SKM-1 (cell line): ENCODE measurements around the gene KCNJ6.

ENCODE experiments used
- DNase-seq: peaks from one replicate; lab custom pipeline; 2025; ENCODE audit not compliant: unreplicated experiment; lab: John Stamatoyannopoulos, UW

Gene KCNJ6

DNA sequence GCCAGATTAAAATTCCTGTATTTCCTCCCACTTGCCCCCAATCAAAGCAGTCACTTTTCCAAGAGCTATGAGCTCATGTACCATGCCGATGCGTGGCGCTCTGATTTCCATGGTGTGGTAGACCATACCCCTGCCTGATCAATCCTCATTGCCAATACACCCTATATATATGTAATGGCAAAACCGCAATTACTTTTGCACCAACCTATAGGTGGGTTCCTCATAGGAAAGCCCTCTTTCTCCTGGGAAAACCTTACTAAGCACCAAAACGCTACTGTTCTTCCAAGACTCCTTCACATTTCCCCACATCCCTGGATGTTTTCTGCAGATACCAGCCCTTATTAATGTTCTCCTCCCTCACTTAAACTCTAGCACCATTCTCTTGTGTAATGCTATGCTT is 11.0 kb downstream of the KCNJ6 start:
- DNase-seq, result no peak

DNA sequence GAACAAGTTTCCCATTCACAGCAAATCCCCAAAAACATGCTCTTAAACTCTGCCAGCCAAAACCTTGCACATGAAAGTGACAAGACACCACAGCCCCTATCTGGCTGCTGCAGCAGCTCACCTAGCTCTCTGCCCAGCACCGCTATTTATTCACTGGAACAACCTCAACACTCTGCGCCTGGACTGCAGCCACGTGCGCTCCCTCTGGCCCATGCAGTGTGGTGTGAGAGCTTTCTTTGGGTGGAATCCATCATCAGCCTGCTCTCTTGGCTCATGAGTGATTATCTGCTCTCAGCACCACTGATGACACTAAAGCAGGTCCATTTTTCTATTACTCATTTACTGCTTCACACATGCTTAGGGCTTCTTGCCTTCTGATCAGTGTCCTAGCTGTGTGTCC is 11.4 kb downstream of the KCNJ6 start:
- no peak for DNase-seq

DNA sequence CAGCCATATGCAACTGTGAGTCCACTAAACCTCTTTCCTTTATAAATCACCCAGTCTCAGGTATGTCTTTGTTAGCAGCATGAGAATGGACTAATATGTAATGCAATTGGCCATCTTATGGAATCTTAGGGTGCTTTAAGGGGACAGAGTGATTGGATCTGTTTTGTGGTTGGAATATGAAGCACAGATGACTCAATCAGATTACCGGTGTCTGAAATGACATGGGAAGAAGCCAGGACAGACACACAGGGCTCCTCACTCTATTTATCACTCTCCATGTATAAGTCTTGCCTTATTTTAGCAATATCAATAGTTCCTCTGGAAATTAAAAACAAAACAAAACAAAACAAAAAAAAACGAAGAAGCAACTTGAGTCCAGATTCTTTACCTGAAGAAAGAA is 12.9 kb downstream of the KCNJ6 start:
- DNase-seq, result no peak

DNA sequence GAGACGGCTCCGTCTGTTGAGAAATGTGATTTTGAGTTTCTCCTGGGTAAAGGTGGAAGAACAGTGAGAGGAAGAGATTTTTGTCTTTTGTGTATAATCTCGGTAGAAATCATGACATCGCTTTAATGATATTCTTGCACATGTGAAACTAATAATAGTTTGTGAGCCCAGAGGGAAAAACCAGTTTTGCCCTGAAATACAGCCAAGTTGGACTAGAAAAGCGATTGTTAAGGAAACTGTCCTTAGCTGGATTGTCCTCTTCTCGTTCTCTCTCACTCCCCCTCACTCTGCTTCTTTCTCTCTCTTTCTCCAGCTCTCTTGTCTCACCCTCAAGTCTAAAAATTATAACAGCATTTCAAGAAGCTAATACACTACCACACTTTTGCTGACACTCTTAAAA is 17.1 kb downstream of the KCNJ6 start:
- no peak for DNase-seq

DNA sequence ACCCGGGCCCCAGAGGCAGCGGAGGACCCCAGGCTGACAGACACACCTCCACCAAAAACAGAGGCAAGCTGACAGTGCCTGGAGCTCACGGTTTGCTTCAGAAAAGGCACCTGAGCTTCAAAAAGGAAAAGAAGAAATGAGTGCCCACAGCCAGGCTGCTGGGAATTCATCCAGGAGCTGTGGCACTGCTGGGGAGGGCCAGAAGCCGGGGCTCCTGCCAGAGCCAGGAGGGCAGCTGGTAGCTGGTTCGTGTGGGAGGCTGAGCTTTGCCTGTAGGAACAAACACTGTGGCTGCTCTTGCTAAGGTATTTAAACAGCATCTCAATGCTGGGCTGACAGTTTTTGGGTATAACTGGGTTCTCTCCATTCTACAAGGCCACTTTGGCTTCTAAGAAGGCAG is 19.5 kb downstream of the KCNJ6 start:
- no peak for DNase-seq

DNA sequence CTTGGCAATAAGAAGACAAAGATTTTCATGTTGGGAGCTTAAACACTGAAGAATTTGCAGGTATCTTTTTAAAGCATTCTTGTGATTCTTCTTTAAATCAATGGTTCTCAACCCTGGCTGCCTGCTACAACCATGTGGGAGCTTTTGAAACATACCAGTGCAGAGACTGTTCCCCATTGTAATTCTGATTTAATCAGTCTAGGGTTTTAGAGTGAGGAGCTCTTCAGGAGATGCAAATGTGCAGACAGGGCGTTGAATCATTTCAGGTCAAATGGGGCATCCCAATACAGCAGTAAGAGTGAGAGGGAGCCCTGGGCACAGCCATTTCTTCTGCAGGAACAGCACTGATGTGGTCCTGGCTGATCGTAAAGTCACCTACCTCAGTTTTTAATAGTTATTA is 24.3 kb downstream of the KCNJ6 start:
- DNase-seq, result no peak

DNA sequence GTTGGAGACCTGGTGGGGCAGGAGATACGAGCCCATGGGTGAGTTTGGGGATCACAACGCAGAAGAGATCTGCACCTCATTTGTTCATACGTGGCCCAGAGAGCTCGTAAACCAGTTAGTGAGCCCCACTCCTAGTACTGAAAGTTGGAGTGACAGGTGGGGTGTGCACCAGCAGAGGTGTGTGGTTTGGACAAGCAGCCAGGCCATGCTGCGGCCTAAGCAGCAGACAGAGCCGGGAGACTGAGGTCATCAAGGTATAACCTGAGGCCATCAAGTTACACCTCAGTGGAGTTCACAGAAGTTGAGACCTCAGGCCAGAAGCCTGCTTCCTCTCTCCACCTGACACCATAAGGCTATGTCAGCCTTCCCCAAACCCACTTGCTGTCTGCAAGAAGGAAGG is 27.6 kb downstream of the KCNJ6 start:
- no peak for DNase-seq

DNA sequence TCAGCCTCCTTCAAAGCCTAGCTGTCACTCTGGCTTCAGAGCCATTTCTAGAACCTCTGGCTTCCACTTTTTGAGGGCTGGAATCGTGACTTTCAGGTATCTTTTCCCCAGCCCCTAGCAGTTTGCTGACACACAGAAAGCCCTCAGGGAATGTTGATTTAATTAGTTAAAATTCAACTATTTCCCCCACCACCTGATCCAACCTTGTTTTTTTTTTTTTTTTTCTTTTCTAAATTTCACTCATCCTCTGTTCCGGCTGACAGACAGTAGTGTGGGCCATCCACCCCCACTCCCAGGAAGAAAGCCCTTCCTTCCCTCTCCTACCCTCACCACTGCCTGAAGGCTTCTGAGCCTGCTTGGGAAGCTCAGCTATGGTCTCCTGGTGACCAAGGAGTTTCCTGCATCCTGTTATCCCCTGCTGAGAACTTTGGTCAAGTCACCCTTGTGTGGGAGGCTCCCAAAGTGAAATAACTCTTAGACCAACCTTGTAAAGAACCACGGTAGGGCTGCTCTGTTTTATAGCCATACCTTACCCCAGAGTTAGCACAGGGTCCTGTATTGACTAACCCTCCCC is 29.4 kb downstream of the KCNJ6 start:
- DNase-seq, result no peak

DNA sequence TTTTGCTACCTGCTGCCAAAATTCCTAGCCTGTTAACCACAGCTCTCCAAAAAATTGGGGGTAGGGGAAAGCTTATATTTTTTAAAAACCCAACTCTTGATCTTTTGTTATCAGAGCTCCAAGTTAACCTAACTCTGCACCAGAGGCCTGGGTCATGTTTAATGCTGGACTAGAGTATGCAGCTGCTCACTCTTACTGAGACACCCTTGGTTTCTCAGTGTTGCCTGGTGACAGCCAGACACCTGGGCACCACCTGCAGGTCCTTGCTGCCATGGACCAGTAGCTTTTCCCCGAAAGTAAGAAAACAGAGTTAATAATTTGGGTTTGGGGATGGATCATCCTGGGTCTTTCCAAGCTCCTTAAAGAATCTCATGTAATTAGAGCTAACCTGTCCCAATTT is 30.1 kb downstream of the KCNJ6 start:
- no peak for DNase-seq

DNA sequence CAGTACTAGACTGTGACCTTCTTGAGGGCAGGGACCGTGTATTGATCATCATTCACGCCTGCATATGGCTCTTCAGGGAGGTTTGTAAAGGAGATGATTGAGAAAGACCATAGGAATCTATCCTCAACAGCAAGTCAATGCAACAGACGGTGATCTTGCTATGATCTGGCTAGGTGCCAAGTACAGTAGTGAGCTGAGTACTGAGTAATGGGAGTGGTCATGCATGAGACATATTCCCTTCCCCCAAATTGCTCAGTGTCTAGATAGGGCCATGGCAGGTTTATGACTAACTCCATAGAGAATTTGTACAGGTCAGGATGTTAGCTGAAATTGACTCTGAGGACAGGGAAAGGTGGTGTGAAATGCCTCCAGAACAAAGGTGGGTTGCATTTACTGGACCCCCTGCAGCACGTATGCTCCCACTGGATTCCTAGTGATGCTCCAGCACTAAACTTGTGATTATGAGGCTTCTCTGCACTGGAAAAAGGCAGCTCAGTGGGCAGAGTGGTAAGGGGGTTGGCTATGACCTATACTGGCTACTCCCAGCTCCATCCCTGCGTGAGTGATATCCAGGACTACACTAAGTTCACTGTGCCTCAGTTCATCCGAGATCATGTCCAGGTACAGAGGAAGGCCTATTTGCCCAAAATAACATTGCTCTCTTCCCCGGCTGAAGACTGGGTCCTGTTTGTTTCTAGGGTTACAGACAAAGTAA is 37.2 kb downstream of the KCNJ6 start:
- no peak for DNase-seq

DNA sequence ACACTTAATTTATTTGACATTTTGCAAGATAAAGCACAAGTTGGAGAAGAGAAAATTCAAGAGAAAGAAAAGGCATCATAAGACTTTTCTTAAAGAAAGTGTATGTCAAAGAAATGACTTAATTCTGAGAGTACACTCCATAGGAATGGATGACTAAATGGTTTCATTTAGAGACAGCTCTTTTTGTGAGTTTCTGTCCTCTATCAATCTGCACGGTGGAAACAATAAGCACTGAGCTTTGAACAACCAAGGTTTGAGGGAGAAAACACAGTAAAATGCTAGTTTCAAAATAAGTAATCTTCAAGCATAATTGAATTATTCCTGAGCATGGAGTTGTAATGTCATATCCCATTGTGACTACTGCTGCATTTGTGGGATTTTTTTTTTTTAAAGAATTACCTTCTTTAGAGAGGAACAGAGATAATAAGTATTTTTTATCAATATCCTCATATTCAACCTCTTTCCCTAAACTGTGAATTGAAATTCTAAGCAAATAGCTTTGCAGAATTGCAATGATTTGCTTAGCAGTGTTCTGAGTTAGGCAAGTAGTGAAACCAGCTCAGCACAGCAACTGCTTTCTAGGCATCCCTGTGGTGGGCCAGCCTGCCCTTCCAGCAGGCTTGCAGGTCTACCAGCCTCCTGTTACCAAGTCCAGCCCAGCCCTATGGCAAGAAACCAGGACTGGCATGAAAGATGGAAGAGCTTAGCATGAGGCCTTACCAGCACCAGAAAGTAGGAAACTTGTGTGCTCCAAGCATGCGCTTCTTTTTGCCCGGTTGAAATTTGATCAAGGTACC is 38.2 kb downstream of the KCNJ6 start:
- no peak for DNase-seq

DNA sequence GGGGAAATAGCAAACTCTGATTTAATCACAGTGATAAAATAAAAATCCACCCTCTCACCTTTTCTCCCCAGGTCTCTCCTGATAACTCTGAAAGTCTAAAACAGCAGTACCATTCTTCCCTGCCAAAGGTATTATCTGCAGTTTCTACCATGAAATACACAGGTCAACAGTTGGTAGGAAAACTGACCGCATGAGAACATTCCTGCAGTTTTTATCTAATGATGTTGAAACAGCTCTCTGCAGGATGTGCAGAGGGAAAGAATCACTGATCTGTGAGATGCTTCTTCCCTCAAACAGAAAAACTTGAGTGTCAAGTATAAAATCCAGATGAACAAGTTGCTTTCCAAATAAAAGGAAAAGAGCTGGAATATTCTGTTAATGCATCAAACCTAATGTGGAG is 39.1 kb downstream of the KCNJ6 start:
- DNase-seq, result no peak

DNA sequence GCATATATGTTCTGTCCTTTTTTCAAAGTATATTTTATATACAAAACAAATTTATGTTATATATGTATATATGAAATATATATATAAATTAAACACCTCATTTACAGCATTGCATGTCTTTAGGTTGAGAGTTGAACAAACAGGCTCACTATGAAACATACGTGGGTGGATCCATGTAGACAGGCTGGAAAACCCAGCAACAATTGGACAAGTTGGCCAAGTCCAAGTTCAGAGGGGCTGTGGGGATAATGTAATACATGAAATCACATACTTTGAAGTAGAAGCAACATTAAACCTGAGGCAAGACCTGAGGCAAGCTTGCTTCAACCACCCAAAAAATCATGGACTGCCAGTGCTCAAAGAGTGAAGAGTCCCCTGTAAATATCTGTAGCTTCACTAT is 39.7 kb downstream of the KCNJ6 start:
- DNase-seq, result no peak

DNA sequence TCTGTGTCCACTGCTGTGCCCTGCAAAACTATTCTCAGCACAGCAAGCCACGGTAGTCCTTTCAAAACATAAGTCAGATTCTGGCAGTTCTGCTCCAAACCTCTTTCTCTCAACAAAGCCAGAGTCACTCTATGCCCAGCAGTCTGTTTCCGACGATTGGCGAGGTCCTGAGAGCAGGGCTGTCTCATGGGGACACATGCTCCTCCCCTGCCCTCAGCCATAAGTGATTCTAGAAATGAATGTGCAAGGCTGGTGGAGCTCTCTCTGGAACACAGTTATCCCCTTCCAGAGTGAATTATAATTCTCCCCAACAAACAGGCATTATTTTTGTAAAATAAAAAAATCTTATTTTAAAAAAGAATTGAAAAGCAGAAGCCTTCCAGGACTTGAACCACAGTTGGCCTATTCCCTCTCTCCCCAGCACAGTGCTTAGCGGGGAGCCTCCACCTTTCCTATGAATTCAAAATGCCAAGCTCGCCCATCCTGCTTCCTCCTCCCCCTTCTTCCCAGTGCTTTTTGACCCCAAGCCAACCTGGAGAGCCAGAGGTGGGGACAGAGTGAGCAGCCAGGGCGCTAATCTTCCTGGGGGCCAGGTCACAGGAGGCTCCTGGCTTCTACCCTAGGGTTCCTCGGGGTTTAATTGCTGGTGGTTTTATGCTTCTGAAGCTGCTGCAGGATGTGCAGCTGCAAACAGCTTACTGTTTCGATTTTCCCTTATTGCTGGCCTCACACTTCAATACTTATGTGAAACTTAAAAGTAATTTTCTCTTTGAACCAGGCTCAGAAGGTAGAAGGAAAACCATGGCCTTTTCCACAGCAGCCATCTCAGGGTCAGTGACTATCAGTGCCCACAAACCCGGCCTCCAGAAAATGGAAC is 41.1 kb downstream of the KCNJ6 start:
- DNase-seq, result no peak

DNA sequence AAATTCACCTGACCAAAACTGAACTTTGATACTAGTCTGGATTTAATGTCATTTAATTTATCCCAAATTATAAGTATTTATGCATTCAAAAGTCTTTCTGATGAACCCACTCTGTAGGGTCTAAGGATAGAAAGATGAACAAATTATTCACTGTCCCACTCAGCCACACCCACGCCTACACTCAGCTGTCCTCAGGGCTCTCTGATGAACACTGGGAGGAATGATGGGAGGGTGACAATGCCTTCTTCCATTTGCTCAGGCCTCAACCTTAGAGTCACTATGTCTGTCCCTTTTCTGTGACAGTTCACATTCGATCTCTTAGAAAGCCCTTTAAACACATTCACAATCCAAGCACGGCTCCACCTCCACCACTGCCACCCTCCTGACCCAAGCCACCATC is 41.8 kb downstream of the KCNJ6 start:
- no peak for DNase-seq

DNA sequence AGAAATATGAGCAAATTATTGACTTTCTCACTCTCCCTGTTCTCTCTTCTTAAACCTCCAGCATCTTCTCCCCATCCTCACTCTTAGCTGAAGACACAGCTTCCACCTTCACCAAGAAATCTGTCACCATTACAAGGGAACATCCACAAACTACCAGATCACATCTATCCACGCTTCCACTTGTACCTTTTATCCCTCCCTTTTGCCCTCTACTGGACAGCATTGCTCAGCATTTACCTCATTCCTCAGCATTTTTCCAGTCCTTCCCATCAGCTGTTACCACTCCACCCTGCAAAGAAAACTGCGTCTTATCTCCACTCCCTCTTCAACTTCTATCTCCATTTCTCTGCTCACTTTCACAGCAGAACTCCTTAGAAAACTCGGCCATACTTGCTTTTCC is 42.6 kb downstream of the KCNJ6 start:
- no peak for DNase-seq

DNA sequence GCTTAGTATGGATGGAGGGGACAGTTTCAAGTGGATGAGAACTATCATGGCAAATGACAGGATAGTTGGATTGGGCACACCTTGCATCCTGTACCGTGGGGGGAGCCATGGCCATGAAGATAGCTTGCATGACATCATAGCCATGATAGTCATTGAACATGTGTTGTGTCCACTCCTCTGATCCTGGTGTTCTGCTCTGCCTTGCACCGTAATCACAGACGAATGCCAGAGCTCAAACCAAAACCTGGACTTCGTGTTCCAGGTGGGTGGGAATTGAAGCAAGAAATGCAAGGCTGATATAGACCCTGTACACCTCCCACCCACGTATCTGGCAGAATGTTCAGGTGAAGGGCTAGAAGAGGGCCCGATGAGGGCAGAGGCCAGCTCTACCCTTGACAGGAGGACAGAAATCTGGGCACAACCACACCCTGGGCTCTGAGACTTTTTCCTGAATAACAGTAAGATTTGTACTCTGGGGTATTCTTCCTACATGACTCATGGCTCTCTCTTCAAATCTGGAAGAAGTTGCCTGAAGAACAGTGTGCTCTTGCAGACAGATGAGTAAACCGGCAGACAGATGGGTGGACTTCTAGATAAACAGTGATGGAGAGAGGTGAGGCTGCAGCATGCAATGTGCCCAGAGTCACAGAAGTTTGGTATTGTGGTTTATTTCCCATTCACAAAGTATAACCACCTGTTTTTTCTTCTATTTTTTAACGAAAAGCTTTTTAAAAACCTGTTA is 45.0 kb downstream of the KCNJ6 start:
- DNase-seq, result no peak

DNA sequence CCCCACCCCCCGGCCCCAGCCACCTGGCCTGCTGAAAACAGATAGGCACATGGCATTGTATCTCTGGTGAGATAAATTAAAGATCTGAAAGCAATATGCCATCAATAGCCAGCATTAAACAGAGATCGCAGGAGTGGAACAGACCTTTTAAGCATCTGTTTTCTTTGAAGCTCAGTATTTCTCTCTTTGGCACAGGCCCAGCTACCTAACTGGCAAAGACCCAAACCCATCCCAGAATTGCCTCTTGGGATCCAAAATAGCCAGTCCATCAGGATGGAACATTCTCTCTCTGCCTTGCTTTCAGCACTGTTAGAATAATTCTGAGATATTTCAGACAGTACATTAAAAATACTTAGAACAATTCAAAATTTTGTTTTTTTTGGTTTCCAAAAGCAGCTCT is 46.0 kb downstream of the KCNJ6 start:
- no peak for DNase-seq

DNA sequence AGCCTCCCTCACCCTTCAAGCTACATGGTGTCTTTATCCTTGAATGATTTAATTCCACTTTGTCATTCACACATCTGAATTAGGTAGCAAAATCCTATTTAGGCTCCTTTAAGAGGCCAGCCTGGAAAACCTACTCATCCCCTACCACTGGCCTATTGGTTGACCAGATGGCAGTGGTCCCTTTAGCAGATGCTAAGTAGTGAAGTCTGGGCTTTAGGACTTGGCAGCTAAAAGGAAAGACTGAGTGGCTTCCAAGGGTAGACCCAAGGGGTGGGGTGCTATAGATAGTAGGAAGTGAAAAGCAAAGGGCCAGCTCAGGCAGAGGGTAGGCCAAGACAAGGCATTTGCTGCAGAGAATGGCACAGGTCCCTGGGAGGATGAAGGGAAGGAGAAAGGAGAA is 46.6 kb downstream of the KCNJ6 start:
- DNase-seq, result no peak

DNA sequence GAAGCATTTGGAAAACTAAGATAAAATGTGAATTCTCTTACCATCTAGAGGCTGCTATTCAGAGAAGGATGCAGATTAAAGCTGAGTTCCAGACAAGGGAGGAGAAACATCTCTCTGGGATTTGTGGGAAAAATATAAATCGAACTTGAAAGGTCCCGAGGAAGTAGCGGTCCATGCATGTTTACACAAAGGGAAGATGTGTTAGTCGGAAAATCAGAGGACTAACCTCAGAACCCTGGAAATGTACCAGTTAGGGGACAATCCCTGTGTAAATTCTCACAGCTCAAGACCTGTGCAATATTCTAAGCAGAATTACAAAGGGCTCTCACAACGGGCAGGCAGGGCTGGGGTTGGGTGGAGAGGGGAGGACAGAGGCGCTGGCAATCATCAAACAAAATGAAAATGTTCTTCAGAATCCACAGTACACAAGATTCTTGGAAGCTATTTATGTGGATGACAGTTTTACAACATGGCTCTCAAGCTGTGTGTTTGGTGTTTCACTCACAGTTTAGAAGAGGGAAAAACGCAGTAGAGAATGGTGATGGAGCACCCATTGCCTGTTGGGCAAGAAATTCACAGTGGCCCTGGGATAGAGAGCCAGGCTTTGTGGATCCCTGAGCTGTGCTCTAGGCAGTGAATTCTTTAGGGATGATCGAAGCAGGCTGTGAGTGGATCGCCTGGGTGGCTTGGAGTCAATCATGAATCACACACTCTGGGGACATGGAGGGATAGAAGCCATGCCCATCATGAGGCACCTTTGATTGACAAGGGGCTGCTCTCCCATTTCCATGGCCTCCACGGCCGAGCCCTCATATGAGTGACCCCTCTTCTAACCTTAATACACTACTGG is 47.6 kb downstream of the KCNJ6 start:
- DNase-seq, result no peak
